Measurements from ENCODE around the gene EFNA2.

The EFNA2 gene

GRCh38 chr19:1253514-1254080 is 32.1 kb upstream of the EFNA2 start:
- DNase-seq (ENCODE audit: low spot score) = no peak
- in situ Hi-C loops (cut with MboI; ENCODE audit: low pct_unique_long_range_greater_than_20kb, low sequenced_read_pairs, unreplicated experiment) = no loop called here
- no peak for TF ChIP-seq CTCF (IDR thresholded peaks at IDR 0.05; ENCODE audit: extremely low read depth, insufficient read depth, missing control alignments)

GRCh38 chr19:1254081-1254527 is 31.6 kb upstream of the EFNA2 start:
- in situ Hi-C loops (cut with MboI; ENCODE audit: low pct_unique_long_range_greater_than_20kb, low sequenced_read_pairs, unreplicated experiment) = no loop called here
- TF ChIP-seq CTCF (IDR thresholded peaks at IDR 0.05; ENCODE audit: extremely low read depth, insufficient read depth, missing control alignments) = no peak
- no peak for DNase-seq (ENCODE audit: low spot score)

GRCh38 chr19:1254530-1255185 is 31.0 kb upstream of the EFNA2 start:
- in situ Hi-C loops (cut with MboI; ENCODE audit: low pct_unique_long_range_greater_than_20kb, low sequenced_read_pairs, unreplicated experiment) = no loop called here
- TF ChIP-seq CTCF (IDR thresholded peaks at IDR 0.05; ENCODE audit: extremely low read depth, insufficient read depth, missing control alignments) = no peak
- DNase-seq (ENCODE audit: low spot score) = no peak

- no peak for DNase-seq (ENCODE audit: low spot score)
- in situ Hi-C loops (cut with MboI; ENCODE audit: low pct_unique_long_range_greater_than_20kb, low sequenced_read_pairs, unreplicated experiment) = no loop called here
Measured at GRCh38 chr19:1255186-1256161, 30.2 kb upstream of the EFNA2 start.

GRCh38 chr19:1256646-1257474 is 28.8 kb upstream of the EFNA2 start:
- in situ Hi-C loops (cut with MboI; ENCODE audit: low pct_unique_long_range_greater_than_20kb, low sequenced_read_pairs, unreplicated experiment) = no loop called here
- TF ChIP-seq CTCF (IDR thresholded peaks at IDR 0.05; ENCODE audit: extremely low read depth, insufficient read depth, missing control alignments) = no peak
- no peak for DNase-seq (ENCODE audit: low spot score)

More at GRCh38 chr19:1255186-1256161, 30.2 kb upstream of the EFNA2 start:
- TF ChIP-seq CTCF (IDR thresholded peaks at IDR 0.05; ENCODE audit: extremely low read depth, insufficient read depth, missing control alignments) = no peak
